K562 (cell line): ENCODE data around the gene FBXO9. TPM values are rescaled to one million over a fixed set of nuclear protein-coding genes. Genes with fewer than 3 reads are reported as not detected.

Experiments
- ATAC-seq: fragments of 200-7000 bp; cut with Tn5 transposase; 3 replicates; pipeline ENCODE4 v1.9.1; 2020; ENCODE audit warnings: moderate library complexity
- BruUV-seq: library from RNA; stranded (reverse); fragments of 400-500 nt; replicated peaks from 2 replicates; lab custom pipeline; 2021; lab: Mats Ljungman, UMichigan
- CTCF ChIA-PET: fragments of 300-600 bp; formaldehyde crosslinking; extraction: SDS; loops from one replicate; lab custom pipeline; 2021; ENCODE audit warnings: low intra/inter-chr PET ratio; lab: Yijun Ruan, JAX
- POLR2A ChIA-PET: fragments of 300-600, 350-650 bp; sonication (Branson Sonifier 250); formaldehyde crosslinking; extraction: SDS; loops from one replicate; lab custom pipeline; 2021; ENCODE audit warnings: antibody characterized with exemption, inconsistent platforms; lab: Yijun Ruan, JAX
- DNase-seq, 4 experiments: peaks; one replicate each; pipeline versions ENCODE4 v3.0.0 to v3.0.0-alpha.2; 2011 to 2018; ENCODE audit warnings: low spot score in 3 of 4, mixed read lengths in 3 of 4; ENCODE audit errors: extremely low read depth in 1 of 4
- FAIRE-seq: peaks from 2 replicates; lab custom pipeline; 2011; peaks lifted over from hg19 to GRCh38; lab: Jason Lieb, UNC
- H2AFZ ChIP-seq: 2 replicates; pipeline ENCODE4 v1.6.0; 2011; ENCODE audit warnings: low read depth, low read length, control low read depth, inconsistent platforms
- H3K27ac ChIP-seq: fragments of 200-600 bp; 3 replicates; pipeline ENCODE4 v1.8.0; 2011; ENCODE audit warnings: low read depth, mild to moderate bottlenecking, control low read depth, inconsistent platforms, low read length, moderate library complexity, mixed read lengths; ENCODE audit errors: extremely low read depth
- H3K27me3 ChIP-seq, 2 experiments: fragments of 300-600 bp in 1 of 2; 2 replicates in 1 of 2; 3 replicates in 1 of 2; pipeline versions ENCODE4 v1.6.0 to v1.8.0; 2011; ENCODE audit warnings: inconsistent platforms in 2 of 2, low read length in 2 of 2, mild to moderate bottlenecking in 1 of 2, mixed read lengths in 1 of 2, moderate library complexity in 1 of 2; ENCODE audit not compliant: control insufficient read depth in 2 of 2, insufficient read depth in 2 of 2
- H3K36me3 ChIP-seq: fragments of 300-600 bp; 3 replicates; pipeline ENCODE4 v1.8.0; 2011; ENCODE audit warnings: mild to moderate bottlenecking, low read length, inconsistent platforms; ENCODE audit not compliant: control insufficient read depth, insufficient read depth
- H3K4me1 ChIP-seq, 2 experiments: fragments of 200-600 bp in 1 of 2; replicated peaks in 1 of 2; 2 replicates in 1 of 2; 3 replicates in 1 of 2; pipeline versions ENCODE4 v1.5.1 to v1.8.0; 2011; ENCODE audit warnings: inconsistent platforms in 2 of 2, low read length in 2 of 2, mild to moderate bottlenecking in 1 of 2, mixed read lengths in 1 of 2, moderate library complexity in 1 of 2; ENCODE audit not compliant: control insufficient read depth in 2 of 2, insufficient read depth in 2 of 2
- H3K4me2 ChIP-seq: 2 replicates; pipeline ENCODE4 v1.6.1; 2011; ENCODE audit warnings: low read length, control low read depth, inconsistent platforms, mixed read lengths; ENCODE audit not compliant: insufficient read depth
- H3K4me3 ChIP-seq: fragments of 200-600 bp; sonication (generic), shearing (Covaris generic); 2 replicates; pipeline ENCODE4 v1.5.1; 2016; ENCODE audit warnings: control low read depth, inconsistent platforms
- H3K79me2 ChIP-seq: fragments of 200-600 bp; 3 replicates; pipeline ENCODE4 v1.8.0; 2011; ENCODE audit warnings: low read length, inconsistent platforms; ENCODE audit not compliant: control insufficient read depth, insufficient read depth
- H3K9ac ChIP-seq, 2 experiments: 2 replicates each; pipeline versions ENCODE4 v1.6.0 to v1.6.1; 2011; ENCODE audit warnings: low read depth in 2 of 2, low read length in 2 of 2, control low read depth in 1 of 2, inconsistent platforms in 1 of 2, mild to moderate bottlenecking in 1 of 2, mixed read lengths in 1 of 2; ENCODE audit not compliant: insufficient read depth in 1 of 2
- H3K9me1 ChIP-seq: one replicate; pipeline ENCODE4 v1.6.0; 2011; ENCODE audit warnings: inconsistent platforms, mild to moderate bottlenecking, low read length, moderate library complexity; ENCODE audit not compliant: control insufficient read depth, insufficient read depth
- H3K9me3 ChIP-seq: replicated peaks from 2 replicates; pipeline ENCODE4 v1.5.1; 2011; ENCODE audit warnings: low read depth, low read length, inconsistent platforms; ENCODE audit not compliant: control insufficient read depth, insufficient read depth
- H4K20me1 ChIP-seq: replicated peaks from 2 replicates; pipeline ENCODE4 v1.6.1; 2011; ENCODE audit warnings: low read length, inconsistent platforms, mixed read lengths; ENCODE audit not compliant: control insufficient read depth, insufficient read depth
- GTF3C2 ChIP-seq: IDR thresholded peaks from 3 replicates; pipeline ENCODE4 v1.6.1; 2011; ENCODE audit warnings: borderline replicate concordance, mild to moderate bottlenecking, moderate library complexity; ENCODE audit not compliant: insufficient read length; ENCODE audit errors: extremely low read depth
- HOMEZ ChIP-seq: fragments of 250-450 bp; sonication (Bioruptor Pico); IDR thresholded peaks from 2 replicates; pipeline ENCODE4 v1.4.0; 2020; ENCODE audit warnings: mild to moderate bottlenecking, moderate library complexity
- NELFE ChIP-seq: IDR thresholded peaks from 2 replicates; pipeline ENCODE4 v1.6.1; 2011; ENCODE audit warnings: mild to moderate bottlenecking; ENCODE audit not compliant: insufficient read depth, insufficient read length
- REST ChIP-seq, 2 experiments: fragments of 450-650 bp; formaldehyde crosslinking in 1 of 2; IDR thresholded peaks; 2 replicates each; pipeline versions ENCODE4 v1.4.0 to v1.6.1; 2014 to 2020; ENCODE audit warnings: mild to moderate bottlenecking in 2 of 2, borderline replicate concordance in 1 of 2, low read depth in 1 of 2
- WGBS: fragments of 100-300 bp; shearing (Covaris generic); methylation state at CpG from one replicate; pipeline ENCODE4 v1.1.6; 2016; ENCODE audit warnings: low coverage, mixed read lengths; ENCODE audit not compliant: insufficient coverage; ENCODE audit errors: missing lambda C conversion rate; 5-methylcytosine and 5-hydroxymethylcytosine counted together
- in situ Hi-C: fragments of 300-500 bp; cut with MboI; formaldehyde crosslinking; loops from 4 replicates; pipeline ENCODE4 v1.15.0; 2018; ENCODE audit warnings: inconsistent platforms, mixed read lengths
- intact Hi-C: fragments of 100-400 bp; cut with micrococcal nuclease; formaldehyde crosslinking; loops from 2 replicates; pipeline ENCODE4 v1.14.2; 2022
- polyA plus RNA-seq, 8 experiments: library from polyadenylated mRNA; depleted of rRNA in 4 of 8; stranded (reverse) in 5 of 8; unstranded in 3 of 8; fragments of >200 nt; fragmentation: Nextera tagmentation in 2 of 8; fragmentation: Illumina TruSeq in 1 of 8; extraction: Ambion mirVana in 2 of 8; extraction: Trizol in 1 of 8; gene quantifications; 2 replicates each; pipeline versions ENCODE4 v1.2.1 to v1.2.3, GENCODE V29; 2011 to 2014; ENCODE audit warnings: inconsistent platforms in 1 of 8, missing spikeins in 1 of 8
- total RNA-seq, 7 experiments: library from RNA; depleted of rRNA in 6 of 7; stranded (reverse); fragments of >200 nt in 6 of 7; fragmentation: Illumina TruSeq in 2 of 7; extraction: Trizol in 2 of 7; gene quantifications; 2 replicates each; pipeline versions ENCODE4 v1.2.1 to v1.2.3, GENCODE V29; 2011 to 2021; ENCODE audit warnings: low replicate concordance in 1 of 7

The FBXO9 gene
- total and polyA plus RNA-seq, 9 of the 15 experiments (the other 6 are each of a cell fraction or from before 2014, with no cell fraction given) = 10.1 to 85.3 (median 51.4) TPM

DNA sequence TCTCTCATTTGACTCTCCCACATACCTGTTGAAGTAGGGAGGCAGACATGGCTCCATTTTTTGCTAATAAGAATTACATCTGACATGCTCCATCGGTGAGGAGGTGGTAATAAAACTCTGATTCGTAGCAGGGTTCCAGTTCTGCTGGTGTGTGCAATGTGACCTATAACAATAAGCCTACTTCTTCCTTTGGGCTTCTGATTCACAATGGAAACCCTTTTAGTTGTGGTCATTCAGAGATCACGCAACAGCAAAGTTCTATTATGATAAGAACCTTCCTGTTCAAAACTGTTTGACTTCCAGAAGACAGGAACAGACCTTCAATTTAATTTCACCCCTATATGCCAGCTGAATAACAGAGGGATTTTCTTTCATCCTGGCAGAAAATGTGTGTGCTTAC, 38.7 kb upstream of the FBXO9 start (continued):
- TF ChIP-seq REST (IDR thresholded peaks at IDR 0.05; ENCODE audit: borderline replicate concordance) (no peak), REST (CRISPR knock-in tag; IDR thresholded peaks at IDR 0.05; ENCODE audit: low read depth) (no peak)

DNA sequence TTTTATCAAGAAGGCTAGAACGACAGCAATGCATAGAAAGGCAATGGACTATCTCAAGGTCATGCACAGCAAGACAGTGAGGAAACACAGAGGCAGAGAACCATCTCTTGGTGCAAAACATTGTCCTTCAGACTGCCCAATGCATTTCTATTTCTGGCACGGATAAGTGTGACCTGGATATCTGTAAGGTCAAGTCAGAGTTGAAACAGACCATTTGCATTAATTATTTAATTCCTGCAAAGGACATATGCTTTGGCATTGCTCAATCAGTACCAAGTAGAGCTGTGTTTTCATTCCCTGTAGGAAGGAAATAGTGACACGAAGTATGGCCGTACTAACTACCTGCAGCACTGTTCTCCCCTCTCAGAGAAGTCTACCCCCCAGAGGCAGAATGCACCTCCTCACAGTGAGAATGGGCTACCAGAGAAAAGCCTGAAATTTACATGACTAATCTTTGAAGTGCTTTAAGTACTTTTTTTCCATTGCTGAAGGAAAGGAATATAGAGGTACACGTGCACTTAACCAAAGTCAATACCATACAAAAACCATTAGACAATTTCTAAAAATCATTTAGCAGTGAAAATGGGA, 38.0 kb upstream of the FBXO9 start:
- in situ Hi-C loops (no loop called here), intact Hi-C loops (no loop called here)
- Histone ChIP-seq H3K9me3 (no peaks in the 10 kb centered on the region), H3K36me3 (peaks cover 3% of the 10 kb centered on the region; the same call in 2 of the 3 replicates), H3K27ac (no peak overlapping the region), H3K9me1 (no peaks in the 10 kb centered on the region), H3K27me3 (no peaks in the 10 kb centered on the region), H2AFZ (no peak overlapping the region), H3K4me2 (no peak overlapping the region), H3K9ac (no peak overlapping the region), H4K20me1 (no peaks in the 10 kb centered on the region), H3K79me2 (no peaks in the 10 kb centered on the region), H3K4me3 (no peak overlapping the region), H3K4me1 (no peaks in the 10 kb centered on the region)
- DNase-seq = no peak
- no peak for FAIRE-seq
- ChIA-PET CTCF (no interaction called here), POLR2A (no interaction called here)
- BruUV-seq = no TSS peak
- no peak for ATAC-seq
- 46% methylated on average over 5 of the region's 5 CpGs for WGBS
- TF ChIP-seq HOMEZ (no peak), GTF3C2 (no peak), NELFE (no peak)
